Right cardiac atrium (tissue), 5 donors: ENCODE data around the gene RIPK4. TPM values are rescaled to one million over a fixed set of nuclear protein-coding genes. Genes with fewer than 3 reads are reported as not detected.

Experiments
- ATAC-seq, 2 donors: fragments of 200-7000 bp; cut with Tn5 transposase; one replicate each; pipeline versions ENCODE4 v1.8.0 to v1.9.1; 2020; ENCODE audit warnings: moderate library complexity in 2 of 2, mild to moderate bottlenecking in 1 of 2
- DNase-seq, 3 donors: peaks; one replicate each; pipeline ENCODE4 v3.0.0-alpha.2; 2020
- H3K27ac ChIP-seq: one replicate; pipeline ENCODE4 v1.5.1; 2013; ENCODE audit warnings: mild to moderate bottlenecking, low read length, control low read depth, moderate library complexity
- H3K27me3 ChIP-seq: one replicate; pipeline ENCODE4 v1.6.1; 2013; ENCODE audit not compliant: control insufficient read depth, insufficient read depth
- H3K4me1 ChIP-seq: one replicate; pipeline ENCODE4 v1.6.1; 2013; ENCODE audit warnings: low read length; ENCODE audit not compliant: control insufficient read depth, insufficient read depth
- H3K4me3 ChIP-seq: one replicate; pipeline ENCODE4 v1.5.1; 2013; ENCODE audit warnings: low read length, control low read depth
- H3K9me3 ChIP-seq: one replicate; pipeline ENCODE4 v1.6.1; 2013; ENCODE audit warnings: low read length; ENCODE audit not compliant: control insufficient read depth
- whole genome bisulfite sequencing: extraction: QIAGEN DNeasy Blood & Tissue Kit; methylation state at CpG from one replicate; pipeline ENCODE4 v1.1.7; 2013; 5-methylcytosine and 5-hydroxymethylcytosine counted together
- intact Hi-C, 4 donors: fragments of 100-400 bp; cut with DNase I; formaldehyde crosslinking; loops; one replicate each; pipeline versions ENCODE4 v1.11.0 to v1.14.0; 2022 to 2023
- polyA plus RNA-seq: library from polyadenylated mRNA; stranded (reverse); fragments of 200-250 nt; gene quantifications from one replicate; pipeline ENCODE4 v1.2.3, GENCODE V29; 2013
- total RNA-seq, 4 donors: library from RNA; stranded (reverse); fragmentation: NEBNext Ultra II Directional; extraction: Animal tissue kit (Norgen Biotek cat#: 25700); gene quantifications; one replicate each; pipeline ENCODE4 v1.2.1, GENCODE V29; 2021
- donor health status: healthy with polysubstance abuse.
- donor health status: DM: no; HTN: yes; CAD: no.
- donor health status: DM: no; HTN: no; CAD: no.
- donor health status: DM: no; HTN: yes; CAD: no; lungs with severe emphysema.
- donor health status: DM: yes; HTN: yes; CAD: no.

Gene RIPK4
- total and polyA plus RNA-seq, 5 donors = 0.70 to 1.2 (median 0.91) TPM

GRCh38 chr21:41742073-41742875, 24.6 kb downstream of the RIPK4 start:
- H3K9me3 ChIP-seq = peaks cover 3% of the 10 kb centered on the region
- 82% methylated on average over 30 of the region's 30 CpGs for WGBS
- no peak overlapping the region for H3K27ac ChIP-seq
- DNase-seq = no peak
- no peak overlapping the region for H3K4me3 ChIP-seq
- ATAC-seq = no peak
- intact Hi-C loops = no loop called here
- H3K27me3 ChIP-seq = no peaks in the 10 kb centered on the region
- H3K4me1 ChIP-seq = no peaks in the 10 kb centered on the region

DNA sequence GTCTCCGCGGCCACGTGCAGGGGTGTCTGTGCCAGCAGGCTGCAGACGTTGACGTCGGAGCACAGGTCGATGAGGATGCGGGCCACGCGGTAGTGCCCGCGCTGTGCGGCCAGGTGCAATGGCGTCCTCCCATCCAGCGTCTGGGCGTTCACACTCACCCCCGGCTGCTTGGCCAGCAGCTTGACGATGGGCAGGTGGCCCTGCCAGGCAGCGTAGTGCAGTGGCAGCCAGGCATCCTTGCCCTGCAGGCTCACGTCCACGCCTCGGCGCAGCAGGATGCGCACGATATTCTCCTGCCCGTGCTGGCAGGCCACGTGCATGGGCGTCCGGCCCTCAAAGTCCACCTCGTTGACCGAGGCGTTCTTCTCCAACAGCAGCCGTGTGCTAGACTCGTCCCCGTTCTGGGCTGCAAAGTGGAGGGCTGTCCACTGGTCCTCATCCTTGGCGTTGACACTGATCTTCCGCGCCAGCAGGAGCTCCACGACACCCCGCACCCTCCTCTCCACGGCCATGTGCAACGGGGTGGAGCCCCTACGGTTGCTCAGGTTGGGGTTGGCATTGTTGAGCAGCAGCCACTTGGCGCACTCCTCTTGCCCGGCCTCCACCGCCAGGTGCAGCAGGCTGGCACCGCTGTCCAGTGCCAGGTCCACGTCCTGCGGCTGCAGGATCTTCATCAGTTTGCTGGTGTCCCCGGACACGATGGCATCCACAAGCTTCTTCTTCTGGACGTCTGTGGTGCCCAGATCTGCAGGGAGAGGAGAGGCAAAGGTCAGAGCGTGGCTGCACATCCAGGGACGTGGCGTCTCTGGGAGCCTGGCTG, 25.4 kb downstream of the RIPK4 start:
- H3K4me1 ChIP-seq = no peaks in the 10 kb centered on the region
- H3K27ac ChIP-seq = no peak overlapping the region
- H3K4me3 ChIP-seq = no peak overlapping the region
- intact Hi-C loops = no loop called here
- no peaks in the 10 kb centered on the region for H3K27me3 ChIP-seq
- WGBS = 94% methylated on average over 55 of the region's 55 CpGs
- ATAC-seq = no peak
- no peak for DNase-seq
- peaks cover 3% of the 10 kb centered on the region for H3K9me3 ChIP-seq

- Histone ChIP-seq H3K4me1 (no peaks in the 10 kb centered on the region), H3K9me3 (peaks cover 3% of the 10 kb centered on the region), H3K27me3 (no peaks in the 10 kb centered on the region), H3K27ac (no peak overlapping the region), H3K4me3 (no peak overlapping the region)
- 95% methylated on average over 41 of the region's 41 CpGs for WGBS
- DNase-seq (no peak), ATAC-seq (peak in 1 of 2 donors; percentile 14)
- intact Hi-C loops = no loop called here
Observed at GRCh38 chr21:41740604-41741252, 26.1 kb downstream of the RIPK4 start.

- Histone ChIP-seq H3K4me3 (no peak overlapping the region), H3K27ac (no peak overlapping the region), H3K4me1 (no peaks in the 10 kb centered on the region), H3K9me3 (peaks cover 3% of the 10 kb centered on the region), H3K27me3 (no peaks in the 10 kb centered on the region)
- WGBS = 86% methylated on average over 9 of the region's 9 CpGs
- intact Hi-C loops = no loop called here
- ATAC-seq (no peak), DNase-seq (no peak)
Observed at GRCh38 chr21:41739936-41740335, 26.9 kb downstream of the RIPK4 start.

GRCh38 chr21:41739011-41739410, 27.8 kb downstream of the RIPK4 start:
- ATAC-seq = no peak
- 86% methylated on average over 12 of the region's 12 CpGs for WGBS
- Histone ChIP-seq H3K9me3 (peaks cover 3% of the 10 kb centered on the region), H3K27me3 (no peaks in the 10 kb centered on the region), H3K27ac (no peak overlapping the region), H3K4me1 (no peaks in the 10 kb centered on the region), H3K4me3 (no peak overlapping the region)
- no peak for DNase-seq
- intact Hi-C loops = no loop called here

DNA sequence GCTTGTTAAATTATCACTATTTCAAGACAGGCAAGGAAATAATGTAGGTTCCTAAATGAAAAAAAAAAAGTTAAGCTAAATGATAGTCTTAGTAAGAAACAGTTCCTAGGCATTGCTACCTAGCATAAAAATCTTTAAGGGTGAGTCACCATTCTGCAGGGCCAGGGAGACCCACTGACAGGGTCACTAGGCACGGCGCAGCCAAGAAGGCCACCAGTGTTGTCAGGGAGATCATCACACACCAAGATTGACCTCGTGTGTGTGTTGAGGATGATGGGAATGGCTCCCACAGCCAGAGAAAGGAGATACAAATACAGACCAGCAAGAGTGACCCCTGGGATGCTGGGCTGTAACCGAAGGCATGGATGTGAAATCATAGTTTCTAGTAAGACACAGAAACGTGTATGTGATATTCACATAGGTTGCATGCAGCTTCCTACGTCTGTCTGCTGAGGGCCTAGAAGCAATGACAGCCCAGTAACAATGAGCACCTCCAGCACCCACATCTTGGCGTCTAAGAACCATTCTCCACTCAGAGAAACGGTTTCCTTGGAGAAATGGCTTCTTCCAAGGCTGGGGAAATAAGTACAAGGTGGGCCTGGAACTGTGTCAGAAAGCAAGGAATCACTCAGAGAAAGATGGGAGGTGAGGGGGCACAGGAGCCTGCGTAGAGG, 29.1 kb downstream of the RIPK4 start:
- no peak overlapping the region for H3K27ac ChIP-seq
- H3K9me3 ChIP-seq = peaks cover 3% of the 10 kb centered on the region
- H3K4me3 ChIP-seq = no peak overlapping the region
- no peaks in the 10 kb centered on the region for H3K4me1 ChIP-seq
- WGBS = 86% methylated on average over 9 of the region's 9 CpGs
- intact Hi-C loops = no loop called here
- no peaks in the 10 kb centered on the region for H3K27me3 ChIP-seq
- no peak for ATAC-seq
- no peak for DNase-seq

DNA sequence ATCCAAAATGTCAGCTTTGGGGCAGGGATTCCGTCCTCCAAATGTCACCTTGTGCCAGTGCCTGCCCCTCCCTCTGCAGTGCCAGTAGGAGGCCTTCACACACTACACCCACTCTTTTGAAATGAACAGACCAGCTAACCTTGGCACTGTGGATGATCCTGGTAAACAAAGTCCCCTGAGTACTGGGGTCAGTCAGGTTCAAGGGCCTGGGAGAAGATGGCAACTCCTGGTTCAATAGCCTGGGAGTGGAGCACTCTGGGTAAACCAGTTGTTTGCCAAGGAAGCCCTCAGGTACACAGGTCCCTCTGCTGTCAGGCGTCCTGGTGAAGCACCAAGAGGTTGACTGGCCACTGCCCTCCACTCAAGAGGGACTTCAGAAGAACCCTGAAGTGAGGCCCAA, 30.4 kb downstream of the RIPK4 start:
- Histone ChIP-seq H3K4me1 (no peaks in the 10 kb centered on the region), H3K4me3 (no peak overlapping the region), H3K27me3 (no peaks in the 10 kb centered on the region), H3K9me3 (peaks cover 5% of the 10 kb centered on the region), H3K27ac (no peak overlapping the region)
- WGBS = 85% methylated on average over 2 of the region's 2 CpGs
- no peak for ATAC-seq
- DNase-seq = no peak
- intact Hi-C loops = no loop called here

- H3K4me3 ChIP-seq = no peak overlapping the region
- no peaks in the 10 kb centered on the region for H3K4me1 ChIP-seq
- H3K27me3 ChIP-seq = no peaks in the 10 kb centered on the region
- peaks cover 5% of the 10 kb centered on the region for H3K9me3 ChIP-seq
- DNase-seq (no peak), ATAC-seq (no peak)
- intact Hi-C loops = no loop called here
- no peak overlapping the region for H3K27ac ChIP-seq
- WGBS = 81% methylated on average over 13 of the region's 13 CpGs
Observed at GRCh38 chr21:41733951-41734689, 32.7 kb downstream of the RIPK4 start.

- 81% methylated on average over 2 of the region's 2 CpGs for WGBS
- Histone ChIP-seq H3K4me1 (no peaks in the 10 kb centered on the region), H3K27ac (no peak overlapping the region), H3K27me3 (no peaks in the 10 kb centered on the region), H3K4me3 (no peak overlapping the region), H3K9me3 (peaks cover 2% of the 10 kb centered on the region)
- intact Hi-C loops = no loop called here
- ATAC-seq = no peak
- no peak for DNase-seq
Observed at GRCh38 chr21:41731081-41731480, 35.8 kb downstream of the RIPK4 start.

- WGBS = 35% methylated on average over 6 of the region's 6 CpGs
- Histone ChIP-seq H3K9me3 (peaks cover 2% of the 10 kb centered on the region), H3K27ac (no peak overlapping the region), H3K4me1 (no peaks in the 10 kb centered on the region), H3K4me3 (no peak overlapping the region), H3K27me3 (no peaks in the 10 kb centered on the region)
- DNase-seq (no peak), ATAC-seq (no peak)
- intact Hi-C loops = no loop called here
Observed at GRCh38 chr21:41730367-41730765, 36.5 kb downstream of the RIPK4 start.
